K562 (cell line): ENCODE results near the gene GALNS. TPM values are rescaled to one million over a fixed set of nuclear protein-coding genes. Genes with fewer than 3 reads are reported as not detected.

Experiments used
- ATAC-seq: fragments of 200-7000 bp; cut with Tn5 transposase; 3 replicates; pipeline ENCODE4 v1.9.1; 2020; ENCODE audit warnings: moderate library complexity
- BruUV-seq: library from RNA; stranded (reverse); fragments of 400-500 nt; replicated peaks from 2 replicates; lab custom pipeline; 2021; lab: Mats Ljungman, UMichigan
- CTCF ChIA-PET: fragments of 300-600 bp; formaldehyde crosslinking; extraction: SDS; loops from one replicate; lab custom pipeline; 2021; ENCODE audit warnings: low intra/inter-chr PET ratio; lab: Yijun Ruan, JAX
- POLR2A ChIA-PET: fragments of 300-600, 350-650 bp; sonication (Branson Sonifier 250); formaldehyde crosslinking; extraction: SDS; loops from one replicate; lab custom pipeline; 2021; ENCODE audit warnings: antibody characterized with exemption, inconsistent platforms; lab: Yijun Ruan, JAX
- DNase-seq, 4 experiments: peaks; one replicate each; pipeline versions ENCODE4 v3.0.0 to v3.0.0-alpha.2; 2011 to 2018; ENCODE audit warnings: low spot score in 3 of 4, mixed read lengths in 3 of 4; ENCODE audit errors: extremely low read depth in 1 of 4
- FAIRE-seq: peaks from 2 replicates; lab custom pipeline; 2011; peaks lifted over from hg19 to GRCh38; lab: Jason Lieb, UNC
- H2AFZ ChIP-seq: 2 replicates; pipeline ENCODE4 v1.6.0; 2011; ENCODE audit warnings: low read depth, low read length, control low read depth, inconsistent platforms
- H3K27ac ChIP-seq: fragments of 200-600 bp; 3 replicates; pipeline ENCODE4 v1.8.0; 2011; ENCODE audit warnings: low read depth, mild to moderate bottlenecking, control low read depth, inconsistent platforms, low read length, moderate library complexity, mixed read lengths; ENCODE audit errors: extremely low read depth
- H3K27me3 ChIP-seq, 2 experiments: fragments of 300-600 bp in 1 of 2; 2 replicates in 1 of 2; 3 replicates in 1 of 2; pipeline versions ENCODE4 v1.6.0 to v1.8.0; 2011; ENCODE audit warnings: inconsistent platforms in 2 of 2, low read length in 2 of 2, mild to moderate bottlenecking in 1 of 2, mixed read lengths in 1 of 2, moderate library complexity in 1 of 2; ENCODE audit not compliant: control insufficient read depth in 2 of 2, insufficient read depth in 2 of 2
- H3K36me3 ChIP-seq: fragments of 300-600 bp; 3 replicates; pipeline ENCODE4 v1.8.0; 2011; ENCODE audit warnings: mild to moderate bottlenecking, low read length, inconsistent platforms; ENCODE audit not compliant: control insufficient read depth, insufficient read depth
- H3K4me1 ChIP-seq, 2 experiments: fragments of 200-600 bp in 1 of 2; replicated peaks in 1 of 2; 2 replicates in 1 of 2; 3 replicates in 1 of 2; pipeline versions ENCODE4 v1.5.1 to v1.8.0; 2011; ENCODE audit warnings: inconsistent platforms in 2 of 2, low read length in 2 of 2, mild to moderate bottlenecking in 1 of 2, mixed read lengths in 1 of 2, moderate library complexity in 1 of 2; ENCODE audit not compliant: control insufficient read depth in 2 of 2, insufficient read depth in 2 of 2
- H3K4me2 ChIP-seq: 2 replicates; pipeline ENCODE4 v1.6.1; 2011; ENCODE audit warnings: low read length, control low read depth, inconsistent platforms, mixed read lengths; ENCODE audit not compliant: insufficient read depth
- H3K4me3 ChIP-seq: fragments of 200-600 bp; sonication (generic), shearing (Covaris generic); 2 replicates; pipeline ENCODE4 v1.5.1; 2016; ENCODE audit warnings: control low read depth, inconsistent platforms
- H3K79me2 ChIP-seq: fragments of 200-600 bp; 3 replicates; pipeline ENCODE4 v1.8.0; 2011; ENCODE audit warnings: low read length, inconsistent platforms; ENCODE audit not compliant: control insufficient read depth, insufficient read depth
- H3K9ac ChIP-seq, 2 experiments: 2 replicates each; pipeline versions ENCODE4 v1.6.0 to v1.6.1; 2011; ENCODE audit warnings: low read depth in 2 of 2, low read length in 2 of 2, control low read depth in 1 of 2, inconsistent platforms in 1 of 2, mild to moderate bottlenecking in 1 of 2, mixed read lengths in 1 of 2; ENCODE audit not compliant: insufficient read depth in 1 of 2
- H3K9me1 ChIP-seq: one replicate; pipeline ENCODE4 v1.6.0; 2011; ENCODE audit warnings: inconsistent platforms, mild to moderate bottlenecking, low read length, moderate library complexity; ENCODE audit not compliant: control insufficient read depth, insufficient read depth
- H3K9me3 ChIP-seq: replicated peaks from 2 replicates; pipeline ENCODE4 v1.5.1; 2011; ENCODE audit warnings: low read depth, low read length, inconsistent platforms; ENCODE audit not compliant: control insufficient read depth, insufficient read depth
- H4K20me1 ChIP-seq: replicated peaks from 2 replicates; pipeline ENCODE4 v1.6.1; 2011; ENCODE audit warnings: low read length, inconsistent platforms, mixed read lengths; ENCODE audit not compliant: control insufficient read depth, insufficient read depth
- E2F3 ChIP-seq: fragments of 250-450 bp; sonication (Bioruptor Pico); IDR thresholded peaks from 2 replicates; pipeline ENCODE4 v1.4.0; 2020; ENCODE audit warnings: mild to moderate bottlenecking
- FIP1L1 ChIP-seq: fragments of 200-400 bp; formaldehyde crosslinking; IDR thresholded peaks from 2 replicates; pipeline ENCODE4 v1.6.1; 2018; ENCODE audit warnings: mild to moderate bottlenecking, low read depth, low read length; ENCODE audit not compliant: poor library complexity, severe bottlenecking
- JUN ChIP-seq, 2 experiments: sonication (generic) in 1 of 2; formaldehyde crosslinking in 1 of 2; IDR thresholded peaks; 2 replicates each; pipeline versions ENCODE4 v1.6.1 to v1.8.0; 2012 to 2022; ENCODE audit warnings: borderline replicate concordance in 2 of 2, mild to moderate bottlenecking in 2 of 2, improper control_type of control experiment in 1 of 2, low read depth in 1 of 2, low read length in 1 of 2, missing genetic modification reagents in 1 of 2
- NCOA1 ChIP-seq: fragments of 450-650 bp; IDR thresholded peaks from 2 replicates; pipeline ENCODE4 v1.6.1; 2016; ENCODE audit warnings: low read depth
- NFE2L1 ChIP-seq: fragments of 450-650 bp; IDR thresholded peaks from 2 replicates; pipeline ENCODE4 v1.6.1; 2016; ENCODE audit warnings: missing genetic modification characterization, low read depth, mild to moderate bottlenecking, missing compliant biosample characterization, moderate library complexity, borderline replicate concordance
- NRF1 ChIP-seq, 2 experiments: fragments of 450-650 bp; IDR thresholded peaks in 1 of 2; conservative IDR thresholded peaks in 1 of 2; 2 replicates each; pipeline ENCODE4 v1.6.1; 2014; ENCODE audit warnings: mild to moderate bottlenecking in 2 of 2
- PHF21A ChIP-seq: fragments of 450-650 bp; IDR thresholded peaks from 2 replicates; pipeline ENCODE4 v1.6.1; 2017; ENCODE audit warnings: low read depth, borderline replicate concordance
- POLR2AphosphoS2 ChIP-seq: IDR thresholded peaks from 2 replicates; pipeline ENCODE4 v1.6.1; 2012; ENCODE audit warnings: low read length, improper control_type of control experiment
- PTBP1 ChIP-seq: fragments of 200-400 bp; formaldehyde crosslinking; IDR thresholded peaks from 2 replicates; pipeline ENCODE4 v1.6.1; 2017; ENCODE audit warnings: low read depth, low read length
- SIN3B ChIP-seq: fragments of 450-650 bp; IDR thresholded peaks from 2 replicates; pipeline ENCODE4 v1.6.1; 2017; ENCODE audit warnings: low read depth, mild to moderate bottlenecking, moderate library complexity
- THRAP3 ChIP-seq: fragments of 450-650 bp; IDR thresholded peaks from 2 replicates; pipeline ENCODE4 v1.6.1; 2016; ENCODE audit warnings: mild to moderate bottlenecking, inconsistent platforms, borderline replicate concordance
- ZNF174 ChIP-seq: fragments of 250-450 bp; sonication (Bioruptor Pico); IDR thresholded peaks from 2 replicates; pipeline ENCODE4 v1.4.0; 2020; ENCODE audit warnings: mild to moderate bottlenecking
- ZNF584 ChIP-seq: fragments of 200-800 bp; sonication (Bioruptor generic); IDR thresholded peaks from 2 replicates; pipeline ENCODE4 v1.6.1; 2016; ENCODE audit warnings: low read depth, mild to moderate bottlenecking, missing genetic modification characterization, missing compliant biosample characterization
- WGBS: fragments of 100-300 bp; shearing (Covaris generic); methylation state at CpG from one replicate; pipeline ENCODE4 v1.1.6; 2016; ENCODE audit warnings: low coverage, mixed read lengths; ENCODE audit not compliant: insufficient coverage; ENCODE audit errors: missing lambda C conversion rate; 5-methylcytosine and 5-hydroxymethylcytosine counted together
- in situ Hi-C: fragments of 300-500 bp; cut with MboI; formaldehyde crosslinking; loops from 4 replicates; pipeline ENCODE4 v1.15.0; 2018; ENCODE audit warnings: inconsistent platforms, mixed read lengths
- intact Hi-C: fragments of 100-400 bp; cut with micrococcal nuclease; formaldehyde crosslinking; loops from 2 replicates; pipeline ENCODE4 v1.14.2; 2022
- polyA plus RNA-seq, 8 experiments: library from polyadenylated mRNA; depleted of rRNA in 4 of 8; stranded (reverse) in 5 of 8; unstranded in 3 of 8; fragments of >200 nt; fragmentation: Nextera tagmentation in 2 of 8; fragmentation: Illumina TruSeq in 1 of 8; extraction: Ambion mirVana in 2 of 8; extraction: Trizol in 1 of 8; gene quantifications; 2 replicates each; pipeline versions ENCODE4 v1.2.1 to v1.2.3, GENCODE V29; 2011 to 2014; ENCODE audit warnings: inconsistent platforms in 1 of 8, missing spikeins in 1 of 8
- total RNA-seq, 7 experiments: library from RNA; depleted of rRNA in 6 of 7; stranded (reverse); fragments of >200 nt in 6 of 7; fragmentation: Illumina TruSeq in 2 of 7; extraction: Trizol in 2 of 7; gene quantifications; 2 replicates each; pipeline versions ENCODE4 v1.2.1 to v1.2.3, GENCODE V29; 2011 to 2021; ENCODE audit warnings: low replicate concordance in 1 of 7
- TF ChIP-seq, protein P1 (sequence below), 3 experiments: fragments of 200-800 bp in 1 of 3; sonication (Bioruptor generic) in 1 of 3; sonication (generic) in 1 of 3; formaldehyde crosslinking in 1 of 3; IDR thresholded peaks; 2 replicates each; pipeline versions ENCODE4 v1.6.1 to v1.8.0; 2016 to 2022; ENCODE audit warnings: mild to moderate bottlenecking in 2 of 3, missing compliant biosample characterization in 2 of 3, missing genetic modification characterization in 2 of 3, missing genetic modification reagents in 1 of 3
- TF ChIP-seq, protein P2 (sequence below): sonication (generic); formaldehyde crosslinking; IDR thresholded peaks from 2 replicates; pipeline ENCODE4 v1.8.0; 2022; ENCODE audit warnings: missing genetic modification reagents, mild to moderate bottlenecking, moderate library complexity, borderline replicate concordance

Gene GALNS
- total and polyA plus RNA-seq, 9 of the 15 experiments (the other 6 are each of a cell fraction or from before 2014, with no cell fraction given): 0.38 to 13.2 (median 4.3) TPM

- TF ChIP-seq, protein P1, sequence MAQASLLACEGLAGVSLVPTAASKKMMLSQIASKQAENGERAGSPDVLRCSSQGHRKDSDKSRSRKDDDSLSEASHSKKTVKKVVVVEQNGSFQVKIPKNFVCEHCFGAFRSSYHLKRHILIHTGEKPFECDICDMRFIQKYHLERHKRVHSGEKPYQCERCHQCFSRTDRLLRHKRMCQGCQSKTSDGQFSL (CRISPR knock-in tag; IDR thresholded peaks at IDR 0.05): peak; percentile 33; the same call in 1 of the 2 replicates
- TF ChIP-seq, protein P1 (tag; IDR thresholded peaks at IDR 0.05): no peak; a peak in 1 of 4 replicates
- TF ChIP-seq, all 486 proteins: peak for 32
Observed at GRCh38 chr16:88780142-88781062, 76.3 kb downstream of the GALNS start (continued).

- intact Hi-C loops (loop anchor here (1.0 kb wide), 1 partner anchor 8 kb away; no protein-coding TSS in a partner anchor), in situ Hi-C loops (no loop called here)
- ChIA-PET POLR2A (interaction anchor here (0.6 to 7.0 kb wide), 14 partner anchors 8 to 392 kb away, joined by 3 to 124 read pairs (median 4); partner anchors contain the start of genes APRT and CDH15), CTCF (interaction anchor here (0.6 kb wide), 1 partner anchor 206 kb away, joined by 7 read pairs; no protein-coding TSS in a partner anchor)
- no peak for ATAC-seq
- peaks cover 29% of the 10 kb centered on the region; the same call in 1 of the 2 replicates for H4K20me1 ChIP-seq
- BruUV-seq: no TSS peak
- no peak for FAIRE-seq
- no peaks in the 10 kb centered on the region for H3K27me3 ChIP-seq
- peak overlapping the region; percentile 90 to 99 for H3K9ac ChIP-seq
- H3K9me3 ChIP-seq: no peaks in the 10 kb centered on the region
- 43% methylated on average over 25 of the region's 34 CpGs for WGBS
- peak in 3 of 4 experiments; percentile 25 to 56 (median 50) for DNase-seq
- peak overlapping the region; percentile 93 for H3K27ac ChIP-seq
- H3K36me3 ChIP-seq: peaks cover 69% of the 10 kb centered on the region
- peak overlapping the region; percentile 78 for H3K4me2 ChIP-seq
- H3K79me2 ChIP-seq: peaks cover 100% of the 10 kb centered on the region
- H2AFZ ChIP-seq: no peak overlapping the region
- H3K4me3 ChIP-seq: peak overlapping the region; percentile 70; the same call in 1 of the 2 replicates
- H3K4me1 ChIP-seq: peaks cover 50 to 98% of the 10 kb centered on the region in 2 experiments
- H3K9me1 ChIP-seq: peaks cover 5% of the 10 kb centered on the region
- peak; percentile 35 for TF ChIP-seq FIP1L1
- TF ChIP-seq E2F3: 0 out of 2 replicates have a peak, but pooled peaks have one; percentile 13
- no peak for TF ChIP-seq ZNF584 (CRISPR knock-in tag)
- no peak for TF ChIP-seq NFE2L1 (tag)
- TF ChIP-seq PTBP1: no peak
- no peak for TF ChIP-seq PHF21A
- TF ChIP-seq, protein P2, sequence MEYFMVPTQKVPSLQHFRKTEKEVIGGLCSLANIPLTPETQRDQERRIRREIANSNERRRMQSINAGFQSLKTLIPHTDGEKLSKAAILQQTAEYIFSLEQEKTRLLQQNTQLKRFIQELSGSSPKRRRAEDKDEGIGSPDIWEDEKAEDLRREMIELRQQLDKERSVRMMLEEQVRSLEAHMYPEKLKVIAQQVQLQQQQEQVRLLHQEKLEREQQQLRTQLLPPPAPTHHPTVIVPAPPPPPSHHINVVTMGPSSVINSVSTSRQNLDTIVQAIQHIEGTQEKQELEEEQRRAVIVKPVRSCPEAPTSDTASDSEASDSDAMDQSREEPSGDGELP (CRISPR knock-in tag): no peak
- TF ChIP-seq POLR2AphosphoS2: no peak
- no peak for TF ChIP-seq NCOA1
- TF ChIP-seq SIN3B: no peak
- no peak for TF ChIP-seq ZNF174 (CRISPR knock-in tag)
- no peak for TF ChIP-seq NRF1 (conservative IDR thresholded peaks at IDR 0.05 in 1 of 2, IDR thresholded peaks at IDR 0.05 in 1 of 2)
- no peak for TF ChIP-seq THRAP3
- no peak for TF ChIP-seq JUN (IDR thresholded peaks at IDR 0.05; ENCODE audit: borderline replicate concordance, low read depth, low read length)
- TF ChIP-seq JUN (CRISPR knock-in tag; IDR thresholded peaks at IDR 0.05; ENCODE audit: borderline replicate concordance): no peak
Observed at GRCh38 chr16:88779406-88780141, 77.2 kb downstream of the GALNS start.
